Loucy (cell line): ENCODE data around the gene CDKL4.

Source experiments
- EZH2phosphoT487 ChIP-seq: fragments of 200-600 bp; IDR thresholded peaks from 2 replicates; pipeline ENCODE4 v1.6.1; 2018; ENCODE audit warnings: antibody characterized with exemption, mild to moderate bottlenecking, moderate library complexity, borderline replicate concordance
- TF ChIP-seq, protein P1 (sequence below): fragments of 200-600 bp; sonication (generic); conservative IDR thresholded peaks from 2 replicates; pipeline ENCODE4 v1.5.1; 2014; ENCODE audit warnings: mild to moderate bottlenecking, antibody characterized with exemption, low read length

DNA sequence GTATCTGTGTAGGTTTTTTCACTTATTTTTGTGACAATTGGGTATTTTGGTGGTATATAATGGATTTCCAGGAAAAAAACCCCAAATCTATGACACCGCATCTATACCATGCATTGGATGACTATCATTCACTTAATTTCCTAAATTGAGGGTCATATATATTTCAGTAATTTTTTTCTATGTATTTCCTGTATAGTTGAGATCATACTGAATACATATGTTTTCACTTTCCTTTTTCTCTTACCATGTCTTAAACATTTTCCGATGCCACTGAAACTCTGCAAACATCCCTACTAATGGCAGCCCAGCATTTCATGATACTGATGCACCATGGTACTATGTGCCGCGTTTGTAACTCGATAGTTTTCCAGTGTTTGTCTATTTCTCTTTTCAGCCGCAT lies 40.4 kb downstream of the CDKL4 start:
- TF ChIP-seq, protein P1, sequence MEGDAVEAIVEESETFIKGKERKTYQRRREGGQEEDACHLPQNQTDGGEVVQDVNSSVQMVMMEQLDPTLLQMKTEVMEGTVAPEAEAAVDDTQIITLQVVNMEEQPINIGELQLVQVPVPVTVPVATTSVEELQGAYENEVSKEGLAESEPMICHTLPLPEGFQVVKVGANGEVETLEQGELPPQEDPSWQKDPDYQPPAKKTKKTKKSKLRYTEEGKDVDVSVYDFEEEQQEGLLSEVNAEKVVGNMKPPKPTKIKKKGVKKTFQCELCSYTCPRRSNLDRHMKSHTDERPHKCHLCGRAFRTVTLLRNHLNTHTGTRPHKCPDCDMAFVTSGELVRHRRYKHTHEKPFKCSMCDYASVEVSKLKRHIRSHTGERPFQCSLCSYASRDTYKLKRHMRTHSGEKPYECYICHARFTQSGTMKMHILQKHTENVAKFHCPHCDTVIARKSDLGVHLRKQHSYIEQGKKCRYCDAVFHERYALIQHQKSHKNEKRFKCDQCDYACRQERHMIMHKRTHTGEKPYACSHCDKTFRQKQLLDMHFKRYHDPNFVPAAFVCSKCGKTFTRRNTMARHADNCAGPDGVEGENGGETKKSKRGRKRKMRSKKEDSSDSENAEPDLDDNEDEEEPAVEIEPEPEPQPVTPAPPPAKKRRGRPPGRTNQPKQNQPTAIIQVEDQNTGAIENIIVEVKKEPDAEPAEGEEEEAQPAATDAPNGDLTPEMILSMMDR = no peak
- no peak for TF ChIP-seq EZH2phosphoT487
